Stimulated activated CD8-positive, alpha-beta memory T cell treated with anti-CD3 and anti-CD28 coated beads, Interleukin-15, amount 100 ng/mL, for 24 hours (primary cell): ENCODE measurements around the gene MYH3.

Experiments
- DNase-seq: peaks from one replicate; pipeline ENCODE4 v3.0.0-alpha.2; 2020; ENCODE audit warnings: low read depth

The MYH3 gene

DNA sequence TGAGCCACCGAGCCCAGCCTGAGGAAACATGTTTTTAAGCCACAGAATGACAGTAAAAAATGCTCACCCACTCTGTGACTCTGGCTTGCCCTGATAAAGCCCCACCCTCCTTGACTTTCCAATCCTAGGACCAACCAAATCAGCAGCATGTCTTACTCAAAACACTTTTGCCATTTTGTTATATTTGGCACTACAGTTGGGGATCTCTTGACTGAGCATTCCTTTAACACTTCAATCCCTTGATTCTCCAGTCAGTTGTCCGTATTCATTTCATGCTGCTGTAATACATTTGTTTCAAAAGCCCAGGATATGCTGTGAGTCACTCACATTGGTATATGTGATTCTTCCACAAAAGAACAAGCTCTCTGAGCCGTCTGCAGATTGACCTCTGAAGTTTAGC, 8.2 kb downstream of the MYH3 start:
- DNase-seq = no peak

DNA sequence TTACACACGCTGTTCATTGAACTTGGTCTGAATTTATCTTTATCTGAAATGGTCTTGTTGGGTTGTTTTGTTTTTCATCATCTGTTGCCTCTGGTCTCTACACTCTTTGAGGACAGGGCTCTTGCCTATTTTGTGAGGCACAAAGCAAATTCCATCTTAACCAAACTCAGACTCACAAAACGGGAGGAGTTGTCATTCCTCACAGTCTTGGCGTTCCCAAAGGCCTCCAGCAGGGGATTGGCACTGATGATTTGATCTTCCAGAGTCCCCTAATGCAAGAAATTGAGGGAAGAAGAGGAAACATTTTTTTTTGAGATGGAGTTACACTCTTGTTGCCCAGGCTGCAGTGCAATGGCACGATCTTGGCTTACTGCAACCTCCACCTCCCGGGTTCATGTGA, 8.7 kb downstream of the MYH3 start:
- DNase-seq = no peak

DNA sequence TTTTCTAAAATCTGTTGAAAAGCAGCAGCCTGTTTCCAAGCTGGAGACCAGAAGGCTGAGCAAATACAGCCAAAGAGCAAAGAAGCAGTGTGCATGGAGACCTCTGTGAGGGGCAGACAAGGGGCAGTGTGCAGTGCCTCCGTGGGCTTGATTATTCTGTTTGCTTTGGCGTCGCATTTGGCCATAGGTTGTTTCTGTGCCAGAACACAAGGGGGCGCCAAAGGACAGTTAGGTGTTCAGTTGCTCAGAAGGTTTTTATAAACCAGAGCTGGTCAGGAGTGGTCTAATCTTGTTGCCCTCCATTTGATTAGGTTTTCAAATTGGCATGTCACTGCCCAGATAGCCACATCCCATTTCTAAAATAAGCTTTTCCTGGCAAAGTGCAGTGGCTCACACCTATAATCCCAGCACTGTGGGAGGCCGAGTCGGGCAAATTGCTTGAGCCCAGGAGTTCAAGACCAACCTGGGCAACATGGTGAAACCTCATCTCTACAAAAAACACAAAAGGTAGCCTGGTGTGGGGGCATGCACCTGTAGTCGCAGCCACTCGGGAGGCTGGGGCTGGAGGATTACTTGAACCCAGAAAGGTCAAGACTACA, 10.6 kb downstream of the MYH3 start:
- peak; percentile 63 for DNase-seq

DNA sequence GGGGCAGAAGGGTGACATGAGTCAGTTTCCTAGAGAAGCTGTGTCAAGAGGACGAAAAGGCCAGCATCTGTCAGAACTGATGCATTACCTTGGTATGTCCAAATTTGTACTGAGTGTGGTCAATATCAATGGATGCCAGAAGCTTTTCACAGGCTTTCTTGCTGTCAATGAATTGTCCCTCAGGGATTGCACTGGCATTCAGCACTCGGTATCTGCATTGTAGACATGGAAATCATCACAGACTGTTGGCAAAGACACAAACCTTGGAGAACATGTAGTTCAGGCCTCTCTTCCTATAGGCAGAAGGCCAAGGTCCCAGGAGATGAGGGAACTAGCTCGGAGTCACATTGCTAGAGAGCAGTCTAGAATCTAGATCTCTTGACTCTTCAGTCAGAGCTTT, 16.6 kb downstream of the MYH3 start:
- DNase-seq = no peak

DNA sequence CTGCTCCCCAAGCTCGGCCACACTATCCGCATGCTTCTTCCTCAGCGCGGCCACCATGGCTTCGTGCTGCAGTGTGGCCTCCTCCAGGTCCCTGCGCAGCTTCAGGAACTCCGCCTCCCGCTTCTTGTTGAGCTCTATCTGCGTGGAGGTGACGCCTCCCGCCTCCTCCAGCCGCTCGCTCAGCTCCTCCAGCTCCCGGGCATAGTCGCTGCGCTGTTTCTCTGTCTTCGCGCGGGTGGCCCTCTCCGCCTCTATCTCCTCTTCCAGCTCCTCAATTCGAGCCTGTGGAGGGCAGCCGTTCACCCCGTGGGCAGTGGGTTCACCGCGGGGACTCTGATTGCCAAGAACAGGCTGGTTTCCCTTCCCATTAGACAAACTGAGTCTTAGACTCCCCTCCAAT, 19.0 kb downstream of the MYH3 start:
- DNase-seq = no peak

DNA sequence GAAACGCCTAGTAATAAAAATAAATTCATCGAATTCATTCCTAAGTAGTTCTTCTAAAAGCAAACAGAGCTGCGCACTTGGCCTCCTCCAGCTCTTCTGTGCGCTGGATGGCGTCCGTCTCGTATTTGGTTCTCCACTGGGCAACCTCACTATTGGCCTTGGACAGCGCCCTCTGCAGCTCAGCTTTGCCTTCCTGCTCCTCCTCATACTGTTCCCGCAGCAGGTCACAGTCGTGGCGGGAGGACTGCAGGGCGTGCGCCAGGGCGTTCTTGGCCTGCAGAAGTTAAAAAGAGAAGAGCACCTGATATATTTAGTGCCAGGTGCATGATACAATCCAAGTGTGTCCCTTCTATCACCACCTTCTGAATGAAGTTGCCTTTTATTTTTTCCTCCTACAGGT, 21.8 kb downstream of the MYH3 start:
- DNase-seq = no peak

DNA sequence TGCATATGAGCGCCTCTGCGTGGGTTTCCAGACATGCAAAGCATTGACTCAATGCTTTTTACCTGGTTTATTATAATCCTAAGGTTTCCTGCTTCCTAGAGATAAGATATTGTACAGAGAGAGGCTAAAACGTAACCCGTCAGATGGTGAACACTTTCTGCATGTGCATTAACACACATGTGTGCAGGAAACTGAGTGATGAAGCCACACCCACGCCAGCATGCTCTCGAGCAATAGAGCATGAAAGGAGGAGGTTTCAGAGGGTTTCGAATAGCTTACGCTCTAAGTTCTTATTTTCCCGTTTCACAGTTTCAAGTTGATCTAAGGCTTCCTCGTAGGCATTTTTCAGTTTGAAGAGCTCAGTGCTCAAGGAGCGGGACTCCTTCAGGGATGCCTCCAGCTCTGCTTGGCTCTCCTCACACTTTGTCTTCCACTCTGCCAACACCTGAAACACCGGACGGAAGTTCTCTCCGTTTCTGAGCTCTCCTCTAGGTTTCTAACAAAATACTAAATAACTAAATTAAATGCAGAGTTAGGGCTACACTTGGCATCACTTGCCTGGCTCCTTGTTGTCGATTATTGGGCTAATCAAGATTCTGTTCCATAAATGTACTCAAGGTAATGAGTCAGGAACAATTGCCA, 23.2 kb downstream of the MYH3 start:
- no peak for DNase-seq

DNA sequence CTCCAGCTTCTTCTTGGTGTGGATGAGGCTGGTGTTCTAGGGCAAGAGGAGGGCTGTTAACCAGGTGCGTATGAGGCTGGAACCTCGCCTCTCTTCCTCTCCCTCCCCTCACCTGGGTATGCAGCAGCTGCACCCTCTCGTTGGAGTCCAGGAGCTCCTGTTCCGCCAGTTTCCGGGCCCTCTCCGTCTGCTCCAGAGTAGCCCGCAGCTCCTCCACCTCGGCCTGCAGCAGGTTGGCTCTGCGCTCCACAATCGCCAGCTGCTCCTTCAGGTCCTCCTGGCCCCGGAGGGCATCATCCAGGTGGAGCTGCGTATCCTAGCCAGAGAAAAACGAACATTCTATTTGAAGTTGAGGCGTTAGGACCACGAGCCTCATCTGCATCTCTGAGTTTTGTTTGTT, 25.4 kb downstream of the MYH3 start:
- no peak for DNase-seq

DNA sequence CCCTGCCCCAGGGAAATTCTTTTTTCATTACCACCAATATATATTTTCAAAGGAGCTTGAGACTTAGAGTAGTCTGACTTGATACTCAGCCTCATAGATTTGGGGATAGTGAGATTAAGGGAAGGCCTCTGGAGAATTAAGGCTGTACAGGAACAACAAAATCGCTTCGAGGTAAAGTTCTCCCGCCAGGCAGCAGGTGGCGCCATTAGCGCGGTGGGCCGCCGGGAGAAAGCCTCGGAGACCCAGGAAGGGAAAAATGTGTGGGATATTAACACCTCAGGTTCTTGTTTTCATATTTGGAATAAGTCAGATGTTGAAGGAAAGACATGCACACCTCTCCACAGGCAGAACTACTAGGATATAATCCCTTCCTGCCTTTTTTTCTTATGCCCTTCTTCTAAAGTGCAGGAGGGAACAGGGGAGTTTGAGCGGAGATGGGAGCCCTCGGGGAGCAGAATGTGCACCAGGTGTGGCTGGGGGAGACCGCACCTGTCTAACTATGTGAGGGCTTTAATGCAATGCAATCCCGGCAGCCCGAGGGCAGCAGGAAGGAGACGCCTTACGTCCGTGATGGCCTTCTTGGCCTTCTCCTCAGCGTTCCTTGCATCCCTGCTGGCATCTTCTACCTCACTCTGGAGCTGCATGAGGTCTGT, 25.9 kb downstream of the MYH3 start:
- no peak for DNase-seq

DNA sequence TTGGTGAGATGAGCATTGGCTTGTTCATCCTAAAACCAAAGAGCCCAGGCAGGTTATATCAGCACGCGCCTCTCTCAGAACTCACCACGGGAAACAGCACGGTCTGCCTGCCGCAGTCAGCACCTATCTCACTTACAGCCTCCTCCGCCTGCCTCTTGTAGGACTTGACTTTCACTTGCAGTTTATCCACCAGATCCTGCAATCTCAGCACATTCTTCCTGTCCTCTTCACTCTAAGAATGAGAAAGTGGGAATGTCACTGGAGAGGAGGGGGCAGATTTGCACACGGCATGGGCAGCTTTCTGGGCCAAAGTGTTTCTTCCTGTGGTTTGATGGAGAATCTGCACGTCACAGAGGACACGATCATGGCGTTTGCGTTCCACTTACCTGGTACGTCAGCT, 27.4 kb downstream of the MYH3 start:
- DNase-seq = no peak

DNA sequence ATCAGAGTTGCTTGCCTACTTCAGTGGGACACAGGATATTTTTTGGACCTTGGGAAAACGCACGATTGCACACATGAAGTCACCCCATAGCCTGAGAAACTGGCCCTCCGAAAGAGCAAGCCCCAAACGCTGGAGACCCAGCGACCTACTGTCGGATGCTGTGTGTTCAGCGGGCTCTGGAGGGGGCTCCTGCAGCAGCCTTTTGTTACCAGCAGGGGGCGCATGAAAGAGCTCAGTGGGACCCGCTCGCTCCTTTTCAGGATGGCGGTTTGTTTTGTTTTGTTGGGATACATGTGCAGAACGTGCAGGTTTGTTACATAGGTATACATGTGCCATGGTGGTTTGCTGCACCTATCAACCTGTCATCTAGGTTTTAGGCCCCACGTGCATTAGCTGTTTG, 28.4 kb downstream of the MYH3 start:
- DNase-seq = no peak

DNA sequence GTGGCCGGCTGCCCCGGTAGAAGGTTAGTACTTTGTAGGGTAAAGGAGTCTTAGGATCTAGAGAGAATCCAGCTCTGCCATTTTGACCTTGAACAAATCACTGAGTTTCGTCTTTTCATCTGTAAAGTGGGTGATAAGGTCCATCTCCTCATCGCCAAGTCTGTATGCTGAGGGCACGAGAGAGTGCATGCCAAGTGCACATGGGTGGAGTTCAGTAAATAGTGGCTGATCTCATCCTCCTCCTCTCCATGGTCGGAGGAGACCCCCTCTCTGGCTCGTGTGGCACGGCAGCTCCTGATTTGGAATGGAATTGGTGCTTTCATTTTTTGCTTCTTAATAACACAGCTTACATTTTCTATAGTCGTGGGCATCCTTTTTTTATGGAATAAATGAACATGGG, 30.7 kb downstream of the MYH3 start:
- DNase-seq = no peak

DNA sequence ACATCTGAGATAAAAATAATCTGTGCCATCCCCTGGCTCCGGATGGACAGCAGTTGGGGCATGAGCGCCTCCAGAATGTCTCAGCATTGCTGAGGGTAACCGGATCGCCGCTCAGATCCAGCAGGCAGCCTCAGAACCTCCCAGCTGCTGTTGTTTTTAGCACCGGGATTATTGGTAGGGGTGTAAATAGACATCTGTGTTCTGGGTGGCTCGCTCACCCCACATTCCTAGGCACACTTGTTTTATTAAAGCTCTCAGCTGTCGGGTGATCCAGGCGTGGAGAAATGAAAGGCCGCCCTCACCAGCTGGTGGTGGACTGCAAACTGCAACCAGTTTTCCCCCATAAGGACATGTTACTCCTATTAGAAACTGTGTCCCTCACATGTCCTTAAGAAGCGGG, 32.1 kb downstream of the MYH3 start:
- DNase-seq = no peak

DNA sequence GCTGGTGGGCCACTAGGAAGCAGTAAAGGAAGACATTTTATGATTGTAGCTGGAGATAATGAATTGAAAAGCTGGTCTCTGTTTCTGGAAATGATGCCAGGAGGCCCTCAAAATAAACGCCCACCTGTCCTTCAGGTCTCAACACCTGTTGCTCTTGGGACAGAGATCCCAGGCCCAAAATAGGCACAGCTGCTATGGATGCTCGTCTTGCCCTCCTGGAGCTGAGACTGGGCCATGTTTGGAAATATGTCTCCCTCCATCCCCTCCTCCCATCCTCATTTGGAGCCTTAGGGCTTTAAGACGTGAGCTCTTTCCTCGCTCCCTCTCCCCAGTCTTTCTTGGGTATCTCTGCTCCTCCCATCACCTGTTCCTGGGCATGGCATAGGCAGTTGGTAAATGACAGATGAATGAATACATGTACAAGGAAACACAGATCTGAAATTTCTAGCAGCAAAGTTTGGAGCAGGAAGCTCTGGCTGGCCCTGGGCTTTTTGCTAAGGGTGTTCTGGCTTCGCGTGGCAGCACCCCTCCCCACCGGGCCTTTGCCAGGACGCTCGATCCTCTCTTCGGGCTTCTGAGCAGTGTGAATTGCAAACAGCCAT, 33.3 kb downstream of the MYH3 start:
- DNase-seq = no peak

DNA sequence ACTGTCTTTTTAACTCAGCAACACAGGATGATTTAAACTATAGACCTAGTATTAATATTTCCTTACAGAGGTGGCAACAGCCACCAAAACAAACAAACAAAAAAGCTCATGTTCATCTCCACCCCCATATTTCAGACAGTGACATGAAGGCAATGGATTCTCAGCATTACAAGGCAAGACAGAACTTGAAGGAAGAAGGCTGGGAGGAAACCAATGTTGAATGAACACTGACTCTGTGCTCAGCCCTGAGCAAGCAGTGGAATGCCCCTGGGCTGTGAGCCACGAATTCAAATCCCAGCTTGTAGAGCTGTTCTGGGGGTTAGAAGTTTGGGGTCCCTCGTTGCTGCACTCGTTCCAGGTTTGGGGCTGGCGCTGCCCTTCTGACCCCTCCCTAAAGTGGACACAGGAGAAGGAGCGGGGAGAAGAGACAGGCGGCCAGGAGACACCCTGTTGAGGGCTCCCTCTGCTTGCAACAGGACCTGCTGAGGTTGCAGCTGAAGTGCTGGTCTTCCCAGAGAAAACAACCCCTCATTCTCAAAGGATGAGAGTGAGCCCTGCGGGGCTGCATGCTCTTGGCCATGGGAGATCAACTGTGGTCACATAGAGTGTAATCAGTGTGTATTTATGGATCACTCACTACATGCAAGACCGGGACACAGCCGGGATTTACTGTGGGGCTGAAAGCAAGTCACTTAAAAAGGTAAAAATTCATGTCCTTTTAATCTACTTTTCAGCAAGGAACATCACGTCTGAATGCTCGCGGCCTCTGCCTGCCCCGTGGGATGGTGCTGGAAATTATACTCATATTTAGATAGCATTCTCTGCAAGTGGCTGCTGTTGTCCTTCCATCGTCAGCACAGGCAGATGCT, 34.3 kb downstream of the MYH3 start:
- DNase-seq = no peak

DNA sequence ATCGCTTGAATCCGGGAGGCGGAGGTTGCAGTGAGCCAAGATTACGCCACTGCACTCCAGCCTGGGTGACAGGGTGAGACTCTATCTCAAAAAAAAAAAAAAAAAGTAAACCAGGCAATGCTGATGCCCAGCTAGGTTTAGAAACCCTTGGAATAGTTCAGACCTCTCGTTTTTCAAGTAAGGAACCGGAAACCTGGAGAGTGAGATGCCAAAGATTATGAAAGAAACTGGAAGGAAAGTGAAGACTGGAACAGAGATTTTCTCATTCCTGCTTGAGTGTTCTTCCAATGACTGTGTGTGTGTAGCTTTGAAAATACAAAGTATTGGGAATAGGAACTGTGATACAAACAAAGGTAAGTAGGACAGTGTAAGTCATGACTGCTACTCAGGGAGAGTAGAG, 35.7 kb downstream of the MYH3 start:
- DNase-seq = no peak

DNA sequence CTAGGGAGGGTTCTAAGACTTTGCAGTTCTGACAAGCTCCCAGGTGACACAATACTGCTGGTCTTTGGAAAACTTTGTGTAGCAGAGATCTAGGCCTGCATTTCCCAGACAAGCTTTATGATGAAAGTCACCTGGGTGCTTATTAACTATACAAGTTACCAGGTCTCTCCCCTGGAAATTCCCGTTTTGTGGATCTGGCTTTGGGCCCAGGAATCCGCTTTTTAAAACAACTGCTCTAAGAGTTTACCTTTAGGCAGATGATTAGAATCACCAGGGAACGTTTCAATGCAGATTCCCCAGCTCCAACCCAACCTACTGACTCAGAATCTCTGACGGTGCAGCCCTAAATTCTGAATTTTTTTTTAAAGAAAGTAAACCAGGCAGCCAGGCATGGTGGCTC, 36.3 kb downstream of the MYH3 start:
- no peak for DNase-seq

DNA sequence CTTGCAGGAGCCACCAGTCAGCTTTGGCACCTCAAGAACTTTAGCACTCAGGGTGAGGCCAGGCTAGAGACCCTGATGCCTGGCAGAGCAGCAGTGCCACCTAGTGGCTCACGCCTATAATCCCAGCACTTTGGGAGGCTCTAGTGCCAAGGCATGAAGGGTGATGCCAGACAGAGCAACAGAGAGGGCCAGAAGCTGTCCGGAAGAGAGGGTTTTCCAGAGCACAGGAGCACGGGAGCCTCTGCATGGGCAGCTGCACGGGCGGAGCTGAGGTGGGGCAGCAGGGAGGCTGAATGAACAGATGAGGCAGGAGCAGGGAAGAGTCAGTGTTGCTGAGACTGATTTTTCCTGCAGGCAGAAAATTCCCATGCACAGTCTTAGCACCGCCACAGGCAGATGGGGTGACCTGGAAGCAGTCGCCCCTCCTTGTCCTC, 38.9 kb downstream of the MYH3 start:
- peak; percentile 22 for DNase-seq

DNA sequence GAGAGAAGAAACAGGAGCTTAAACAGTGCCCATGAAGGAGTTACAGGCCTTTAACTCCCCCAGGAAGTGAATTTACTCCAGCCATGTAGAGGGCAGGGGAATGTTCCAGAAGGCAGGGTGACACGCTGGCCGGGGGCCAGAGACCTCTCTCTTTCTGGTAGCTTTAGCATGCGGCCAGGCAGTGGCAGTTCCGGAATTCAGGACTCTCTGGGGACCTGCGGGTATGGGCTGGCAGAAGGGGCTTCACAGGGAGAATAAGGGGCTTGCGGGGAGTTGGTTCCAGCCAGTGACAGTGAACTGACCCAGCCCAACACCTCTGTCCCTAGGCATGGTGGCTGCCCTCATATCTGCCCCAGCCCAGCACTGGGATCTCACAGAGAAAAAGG, 40.0 kb downstream of the MYH3 start:
- DNase-seq = no peak

DNA sequence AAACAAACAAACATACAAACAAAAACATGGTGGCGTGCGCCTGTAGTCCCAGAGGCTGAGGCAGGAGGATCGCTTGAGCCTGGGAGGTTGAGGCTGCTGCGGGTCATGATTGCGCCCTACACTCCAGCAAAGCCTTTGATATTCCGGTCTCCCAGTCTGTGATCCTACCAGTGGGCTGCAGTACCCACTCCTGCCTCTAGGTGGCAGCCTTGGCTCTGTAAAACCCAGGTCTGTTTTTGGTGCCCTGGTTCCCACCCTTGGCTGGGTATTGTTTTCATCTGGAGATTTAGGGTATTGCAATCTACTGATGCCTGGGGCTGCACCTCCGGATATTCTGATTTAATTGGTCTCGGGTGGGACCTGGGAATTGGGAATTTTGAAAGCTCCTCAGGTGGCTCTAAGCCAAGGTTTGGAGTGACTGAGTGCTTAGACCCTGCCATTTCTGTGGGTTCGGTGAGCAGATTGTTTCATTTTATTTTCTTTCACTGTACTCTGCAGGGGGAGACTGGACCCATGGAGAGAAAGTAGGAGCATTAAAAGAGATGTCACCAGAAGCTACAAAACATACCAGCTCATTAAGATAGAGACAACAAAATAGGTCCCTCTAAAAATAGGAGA, 40.5 kb downstream of the MYH3 start:
- peak; percentile 63 for DNase-seq

DNA sequence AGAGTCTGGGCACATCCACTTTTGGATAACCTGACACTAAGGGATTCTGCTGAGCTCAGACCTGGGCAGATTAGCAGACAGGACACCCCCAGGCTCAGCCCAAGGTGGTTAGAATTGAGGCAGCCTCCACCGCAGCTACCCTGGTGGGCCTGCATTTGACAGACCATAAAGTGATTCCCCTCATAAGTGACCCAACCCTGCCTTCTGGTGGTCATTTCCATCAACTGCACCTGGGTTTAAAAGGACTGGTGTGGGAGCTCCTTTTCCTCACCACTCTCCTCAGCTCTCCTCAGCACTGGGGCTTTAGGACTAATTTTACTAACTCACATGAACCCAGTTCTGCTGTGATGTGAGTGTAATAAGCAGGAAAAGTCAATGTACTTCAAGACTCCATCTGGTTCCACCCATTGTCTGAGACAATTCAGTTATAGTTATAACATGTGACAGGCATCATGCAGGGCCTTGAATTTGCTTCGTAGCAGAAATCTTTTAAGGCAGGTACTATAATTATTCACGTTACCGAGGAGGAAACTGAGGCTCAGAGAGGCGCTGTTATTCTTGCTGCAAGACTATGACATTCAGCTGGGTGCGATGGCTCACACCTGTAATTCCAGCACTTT, 42.5 kb downstream of the MYH3 start:
- DNase-seq = no peak
